GM10266 (cell line): ENCODE results near the gene KCNMA1.

Experiments
- DNase-seq: peaks from one replicate; pipeline ENCODE4 v3.0.0; 2012; ENCODE audit errors: extremely low spot score
- TF ChIP-seq, protein P1 (sequence below): IDR thresholded peaks from 2 replicates; pipeline ENCODE4 v1.5.1; 2012; ENCODE audit warnings: mild to moderate bottlenecking, low read depth; ENCODE audit not compliant: control insufficient read depth, insufficient read depth; ENCODE audit errors: missing control alignments

KCNMA1 gene

DNA sequence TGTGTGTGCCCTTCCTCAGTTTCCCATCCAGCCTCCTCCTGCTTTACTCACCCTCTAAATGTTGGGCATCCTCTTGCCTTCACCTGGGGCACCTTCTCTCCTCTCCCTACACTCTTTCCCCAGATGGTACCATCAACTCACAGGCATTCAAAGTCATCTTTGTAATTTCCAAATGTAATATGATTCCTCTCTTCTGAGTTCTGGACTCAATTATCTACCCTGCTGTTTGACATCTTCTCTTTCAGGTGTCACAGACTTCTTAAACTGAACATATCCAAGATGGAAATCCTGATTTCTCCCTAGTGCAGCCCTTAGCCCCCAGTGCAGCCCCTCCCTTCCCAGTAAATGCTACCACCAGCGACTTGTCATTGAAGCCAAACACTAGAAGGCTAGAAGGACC is 422.8 kb downstream of the KCNMA1 start:
- TF ChIP-seq, protein P1, sequence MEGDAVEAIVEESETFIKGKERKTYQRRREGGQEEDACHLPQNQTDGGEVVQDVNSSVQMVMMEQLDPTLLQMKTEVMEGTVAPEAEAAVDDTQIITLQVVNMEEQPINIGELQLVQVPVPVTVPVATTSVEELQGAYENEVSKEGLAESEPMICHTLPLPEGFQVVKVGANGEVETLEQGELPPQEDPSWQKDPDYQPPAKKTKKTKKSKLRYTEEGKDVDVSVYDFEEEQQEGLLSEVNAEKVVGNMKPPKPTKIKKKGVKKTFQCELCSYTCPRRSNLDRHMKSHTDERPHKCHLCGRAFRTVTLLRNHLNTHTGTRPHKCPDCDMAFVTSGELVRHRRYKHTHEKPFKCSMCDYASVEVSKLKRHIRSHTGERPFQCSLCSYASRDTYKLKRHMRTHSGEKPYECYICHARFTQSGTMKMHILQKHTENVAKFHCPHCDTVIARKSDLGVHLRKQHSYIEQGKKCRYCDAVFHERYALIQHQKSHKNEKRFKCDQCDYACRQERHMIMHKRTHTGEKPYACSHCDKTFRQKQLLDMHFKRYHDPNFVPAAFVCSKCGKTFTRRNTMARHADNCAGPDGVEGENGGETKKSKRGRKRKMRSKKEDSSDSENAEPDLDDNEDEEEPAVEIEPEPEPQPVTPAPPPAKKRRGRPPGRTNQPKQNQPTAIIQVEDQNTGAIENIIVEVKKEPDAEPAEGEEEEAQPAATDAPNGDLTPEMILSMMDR = no peak
- DNase-seq = no peak

DNA sequence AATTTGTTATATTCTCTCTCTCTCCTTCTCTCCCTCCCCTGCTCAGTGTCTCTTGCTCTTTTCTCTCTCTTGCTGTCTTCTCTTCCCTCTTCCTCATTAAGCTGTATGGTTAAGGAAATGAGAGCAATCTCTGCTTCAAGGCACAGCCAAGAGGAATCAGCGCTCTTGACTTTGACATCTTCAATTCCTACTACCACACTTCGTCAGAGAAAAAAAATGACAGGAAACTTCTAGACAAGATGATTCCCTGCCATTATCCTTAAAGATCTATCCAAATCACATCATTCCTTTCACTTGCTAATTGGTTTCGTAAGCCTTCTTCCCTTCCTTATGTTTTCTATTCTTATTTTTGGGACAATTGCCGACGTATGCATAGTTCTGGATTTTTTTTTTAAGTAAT is 425.0 kb downstream of the KCNMA1 start:
- TF ChIP-seq, protein P1 = no peak
- no peak for DNase-seq

DNA sequence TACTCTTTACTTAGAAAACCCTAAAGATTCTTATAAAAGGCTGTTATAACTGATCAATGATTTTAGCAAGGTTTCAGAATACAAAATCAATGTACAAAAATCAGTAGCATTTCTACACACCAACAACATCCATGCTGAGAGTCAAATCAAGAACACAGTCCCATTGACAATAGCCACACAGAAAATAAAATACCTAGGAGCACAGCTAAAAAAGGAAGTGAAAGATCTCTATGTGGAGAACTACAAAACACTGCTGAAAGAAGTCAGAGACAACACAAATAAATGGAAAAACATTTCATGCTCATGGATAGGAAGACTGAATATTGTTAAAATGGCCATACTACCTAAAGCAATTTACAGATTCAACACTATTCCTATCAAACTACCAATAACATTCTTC is 427.0 kb downstream of the KCNMA1 start:
- no peak for DNase-seq
- TF ChIP-seq, protein P1 = no peak

DNA sequence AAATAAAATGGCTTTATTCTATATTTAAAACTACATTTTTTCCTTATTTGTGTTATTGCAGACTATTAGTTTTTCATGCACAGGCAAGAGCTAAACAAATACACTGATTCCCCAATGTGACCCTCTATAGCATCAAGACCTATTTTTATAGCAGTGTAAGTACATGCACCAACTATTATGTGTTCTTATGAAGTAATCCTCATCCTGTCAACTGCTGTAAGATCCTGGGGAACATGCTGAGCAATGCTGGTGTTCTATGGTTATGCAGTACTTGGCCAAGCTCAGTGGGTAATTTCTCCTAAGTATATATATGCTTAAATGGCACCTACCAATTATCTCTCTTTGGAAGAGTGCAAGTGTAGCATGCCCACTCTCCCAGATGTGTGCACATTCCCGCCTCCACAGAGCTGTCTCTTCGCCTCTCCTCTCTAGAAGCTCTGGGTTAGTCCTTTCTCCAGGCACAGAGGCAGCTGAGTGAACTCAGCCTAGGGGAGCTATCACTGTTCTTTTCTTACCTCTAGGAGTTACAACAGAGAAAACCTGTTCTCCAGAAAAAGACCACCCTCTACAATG is 428.8 kb downstream of the KCNMA1 start:
- no peak for DNase-seq

DNA sequence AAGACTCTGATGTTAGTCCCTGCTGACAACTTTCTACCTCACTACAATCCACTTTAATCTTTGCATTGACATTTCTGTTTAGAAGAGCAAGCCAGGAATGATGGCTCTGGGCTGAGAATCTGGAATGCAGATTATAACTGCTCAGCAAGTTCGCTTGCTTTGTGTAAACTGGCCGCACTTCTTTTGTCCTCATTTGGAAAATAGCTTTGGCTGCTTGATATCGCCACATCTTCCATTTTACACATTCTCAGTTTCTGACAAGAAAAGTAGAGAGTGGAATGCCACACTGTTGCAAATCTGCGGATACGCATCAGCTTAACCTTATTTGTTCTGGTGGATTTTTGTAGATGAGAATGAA is 429.8 kb downstream of the KCNMA1 start:
- TF ChIP-seq, protein P1 = no peak
- no peak for DNase-seq

More for the DNA sequence above, 428.8 kb downstream of the KCNMA1 start:
- TF ChIP-seq, protein P1 = no peak

DNA sequence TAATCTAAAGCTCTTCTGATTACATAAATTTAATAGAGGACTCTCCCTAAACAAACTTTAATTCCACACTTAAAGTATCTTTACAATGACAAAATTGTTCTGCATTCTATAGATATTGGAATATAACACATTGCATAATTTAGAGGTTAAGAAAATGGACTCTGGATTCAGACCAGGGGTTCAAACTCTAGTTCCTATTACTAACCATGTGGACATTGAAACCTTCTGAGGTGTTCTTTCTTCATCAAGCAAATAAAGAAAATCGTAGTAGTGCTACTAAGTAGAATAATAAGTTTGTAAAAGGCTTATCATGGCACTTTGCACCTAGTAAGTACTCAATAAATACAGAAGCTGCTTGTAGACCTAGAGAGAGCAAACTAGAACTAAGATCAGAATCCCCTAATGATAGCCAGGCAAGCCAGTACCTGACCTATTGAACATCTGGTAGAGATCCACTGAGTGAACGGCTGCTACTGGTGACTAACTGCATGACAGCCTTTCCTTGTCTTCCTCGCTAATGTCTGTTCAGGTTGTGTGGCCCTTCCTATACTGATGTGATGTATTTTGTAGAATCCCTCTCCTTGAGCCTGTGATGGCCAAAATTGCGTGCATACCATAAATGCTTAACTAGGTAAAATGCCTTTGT is 430.3 kb downstream of the KCNMA1 start:
- TF ChIP-seq, protein P1 = no peak
- DNase-seq = no peak

DNA sequence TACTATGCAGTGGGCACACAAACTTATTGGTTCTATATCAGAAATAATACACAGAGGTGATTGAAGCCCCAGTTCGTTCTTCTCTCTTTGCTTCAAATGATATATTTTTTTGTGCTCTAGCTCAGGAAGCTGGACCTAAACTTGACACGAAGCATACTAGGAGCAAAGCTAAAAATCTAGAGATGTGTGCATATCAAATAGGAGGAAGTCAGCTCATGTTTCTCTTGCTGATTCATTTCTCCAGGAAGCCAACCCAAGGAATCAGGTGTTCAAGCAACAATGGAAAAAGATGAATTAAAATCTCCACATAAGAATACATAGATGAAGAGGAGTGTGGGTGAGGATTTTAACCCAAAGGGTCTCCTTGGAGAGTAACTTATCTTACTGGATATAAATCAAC is 432.5 kb downstream of the KCNMA1 start:
- TF ChIP-seq, protein P1 = no peak

More for the DNA sequence above, 432.5 kb downstream of the KCNMA1 start:
- no peak for DNase-seq
